ENCODE measurements around the gene ARHGEF11. TPM values are rescaled to one million over a fixed set of nuclear protein-coding genes. Genes with fewer than 3 reads are reported as not detected.

Gene ARHGEF11
- total and polyA plus RNA-seq, 8 donors: 6.6 to 125 (median 32.7) TPM

GRCh38 chr1:156912861-156913808, 132.4 kb downstream of the ARHGEF11 start:
- intact Hi-C loops (cut with DNase I; ENCODE audit: low total_unique reads): no loop called here
- Histone ChIP-seq H3K27ac (no peak overlapping the region), H3K36me3 (peaks cover 3 to 39% (median 27%) of the 10 kb centered on the region in 4 donors), H3K27me3 (peaks cover 0 to 66% (median 7%) of the 10 kb centered on the region in 3 donors), H3K4me1 (peaks cover 0 to 18% (median 13%) of the 10 kb centered on the region in 4 donors), H3K4me3 (no peak overlapping the region), H3K9me3 (peaks cover 0 to 3% (median 0%) of the 10 kb centered on the region in 4 donors)
- WGBS, 5 donors: 50 to 74% (median 69%) methylated on average over 21 to 24 of the region's 24 CpGs
- peak in 1 of 2 donors; percentile 61 for DNase-seq
- TF ChIP-seq EP300 (IDR thresholded peaks at IDR 0.05) (no peak), CTCF (IDR thresholded peaks at IDR 0.05) (no peak), POLR2A (IDR thresholded peaks at IDR 0.05) (no peak), POLR2AphosphoS5 (IDR thresholded peaks at IDR 0.05) (no peak)

- no peak for DNase-seq
- intact Hi-C loops (cut with DNase I; ENCODE audit: low total_unique reads): no loop called here
- TF ChIP-seq EP300 (IDR thresholded peaks at IDR 0.05) (no peak), POLR2A (IDR thresholded peaks at IDR 0.05) (no peak), POLR2AphosphoS5 (IDR thresholded peaks at IDR 0.05) (no peak), CTCF (IDR thresholded peaks at IDR 0.05) (no peak)
- no peak overlapping the region for H3K4me3 ChIP-seq
- H3K9me3 ChIP-seq: no peaks in the 10 kb centered on the region
- H3K27ac ChIP-seq: no peak overlapping the region
- peaks cover 0 to 26% (median 19%) of the 10 kb centered on the region in 4 donors for H3K4me1 ChIP-seq
- H3K27me3 ChIP-seq: peaks cover 0 to 66% (median 7%) of the 10 kb centered on the region in 3 donors
- 73 to 84% (median 76%) methylated on average over 2 of the region's 2 CpGs; no CpG with 5 or more reads in 1 of the 5 donors for WGBS, 5 donors
- H3K36me3 ChIP-seq: peaks cover 3 to 46% (median 27%) of the 10 kb centered on the region in 4 donors
Observed at GRCh38 chr1:156912310-156912709, 133.2 kb downstream of the ARHGEF11 start.

- H3K4me1 ChIP-seq: peaks cover 0 to 32% (median 23%) of the 10 kb centered on the region in 4 donors
- H3K4me3 ChIP-seq: no peak overlapping the region
- H3K36me3 ChIP-seq: peaks cover 3 to 50% (median 30%) of the 10 kb centered on the region in 4 donors
- no peak for DNase-seq
- TF ChIP-seq CTCF (IDR thresholded peaks at IDR 0.05): no peak
- TF ChIP-seq POLR2AphosphoS5 (IDR thresholded peaks at IDR 0.05): no peak
- 69 to 78% (median 72%) methylated on average over 6 of the region's 6 CpGs for WGBS, 5 donors
- intact Hi-C loops (cut with DNase I; ENCODE audit: low total_unique reads): no loop called here
- no peaks in the 10 kb centered on the region for H3K9me3 ChIP-seq
- H3K27me3 ChIP-seq: peaks cover 0 to 66% (median 7%) of the 10 kb centered on the region in 3 donors
- H3K27ac ChIP-seq: no peak overlapping the region
Observed at GRCh38 chr1:156911577-156912298, 133.8 kb downstream of the ARHGEF11 start.

- DNase-seq: peak; percentile 54 to 76
- intact Hi-C loops (cut with DNase I; ENCODE audit: low total_unique reads): no loop called here
- H3K4me1 ChIP-seq: peaks cover 0 to 32% (median 23%) of the 10 kb centered on the region in 4 donors
- no peak overlapping the region for H3K4me3 ChIP-seq
- no peaks in the 10 kb centered on the region for H3K9me3 ChIP-seq
- H3K27me3 ChIP-seq: peaks cover 0 to 72% (median 7%) of the 10 kb centered on the region in 3 donors
- TF ChIP-seq POLR2A (IDR thresholded peaks at IDR 0.05) (no peak), CTCF (IDR thresholded peaks at IDR 0.05) (peak in 5 of 7 experiments; percentile 24 to 83 (median 81))
- peaks cover 3 to 47% (median 29%) of the 10 kb centered on the region in 4 donors for H3K36me3 ChIP-seq
- WGBS, 5 donors: 20 to 47% (median 36%) methylated on average over 17 to 18 of the region's 18 CpGs
- H3K27ac ChIP-seq: no peak overlapping the region
Observed at GRCh38 chr1:156910309-156910782, 135.2 kb downstream of the ARHGEF11 start.
